Right lobe of liver (tissue), 6 donors: ENCODE data around the gene ADGRV1. TPM values are rescaled to one million over a fixed set of nuclear protein-coding genes. Genes with fewer than 3 reads are reported as not detected.

Source experiments
- ATAC-seq, 4 donors: fragments of 200-7000 bp; cut with Tn5 transposase; one replicate each; pipeline ENCODE4 v1.9.1; 2020; ENCODE audit warnings: mild to moderate bottlenecking in 4 of 4, moderate library complexity in 4 of 4
- DNase-seq, 3 donors: peaks; one replicate each; pipeline ENCODE4 v3.0.0-alpha.2; 2020
- H3K27ac ChIP-seq, 3 donors: fragments of 200-600 bp; one replicate each; pipeline ENCODE4 v1.8.0; 2022
- H3K27me3 ChIP-seq, 2 donors: fragments of 200-600 bp; one replicate each; pipeline ENCODE4 v1.8.0; 2022
- H3K36me3 ChIP-seq, 4 donors: fragments of 200-600 bp; sonication (generic) in 1 of 4; one replicate each; pipeline versions ENCODE4 v1.5.1 to v1.8.0; 2017 to 2022; ENCODE audit warnings: control low read depth in 1 of 4
- H3K4me1 ChIP-seq, 4 donors: fragments of 200-600 bp; sonication (generic) in 1 of 4; one replicate each; pipeline versions ENCODE4 v1.5.1 to v1.8.0; 2017 to 2022; ENCODE audit warnings: control low read depth in 1 of 4
- H3K4me3 ChIP-seq, 3 donors: fragments of 200-600 bp; one replicate each; pipeline ENCODE4 v1.8.0; 2022
- H3K9me3 ChIP-seq, 4 donors: fragments of 200-600 bp; sonication (generic) in 1 of 4; one replicate each; pipeline versions ENCODE4 v1.5.1 to v1.8.0; 2017 to 2022; ENCODE audit warnings: control low read depth in 1 of 4
- POLR2A ChIP-seq: fragments of 450-650 bp; IDR thresholded peaks from one replicate; pipeline ENCODE4 v1.6.1; 2017; ENCODE audit warnings: antibody characterized with exemption, mild to moderate bottlenecking
- WGBS: methylation state at CpG from one replicate; pipeline ENCODE4 v1.1.6; 2018; ENCODE audit warnings: low coverage, low lambda C conversion rate; ENCODE audit not compliant: insufficient coverage; ENCODE audit errors: missing lambda C conversion rate; 5-methylcytosine and 5-hydroxymethylcytosine counted together
- intact Hi-C, 2 donors: fragments of 100-400 bp; cut with DNase I; formaldehyde crosslinking; loops; one replicate each; pipeline versions ENCODE4 v1.11.2 to v1.14.1; 2022
- total RNA-seq, 6 experiments: library from RNA; depleted of rRNA in 2 of 6; stranded (reverse); fragments of >200 nt in 2 of 6; fragmentation: NEBNext Ultra II Directional in 3 of 6; extraction: Animal tissue kit (Norgen Biotek cat#: 25700) in 3 of 6; gene quantifications; one replicate each; pipeline versions ENCODE4 v1.1.0 to v1.2.4, GENCODE V29; 2016 to 2023
- TF ChIP-seq, protein P1 (sequence below), 4 donors: fragments of 200-600 bp in 3 of 4; fragments of 450-650 bp in 1 of 4; IDR thresholded peaks; one replicate each; pipeline versions ENCODE4 v1.5.1 to v1.8.0; 2016 to 2022; ENCODE audit warnings: antibody characterized with exemption in 4 of 4, mild to moderate bottlenecking in 2 of 4
- donor health status: DM: no; HTN: yes; CAD: no.
- donor health status: DM: no; HTN: no; CAD: no.
- donor health status: DM: no; HTN: no; CAD: no.
- donor health status: DM: no; HTN: yes; CAD: no.
- donor health status: DM: no; HTN: yes; CAD: no.

Gene ADGRV1
- total RNA-seq, 6 experiments from 2014 or later, result 4.5 to 15.9 (median 7.4) TPM

DNA sequence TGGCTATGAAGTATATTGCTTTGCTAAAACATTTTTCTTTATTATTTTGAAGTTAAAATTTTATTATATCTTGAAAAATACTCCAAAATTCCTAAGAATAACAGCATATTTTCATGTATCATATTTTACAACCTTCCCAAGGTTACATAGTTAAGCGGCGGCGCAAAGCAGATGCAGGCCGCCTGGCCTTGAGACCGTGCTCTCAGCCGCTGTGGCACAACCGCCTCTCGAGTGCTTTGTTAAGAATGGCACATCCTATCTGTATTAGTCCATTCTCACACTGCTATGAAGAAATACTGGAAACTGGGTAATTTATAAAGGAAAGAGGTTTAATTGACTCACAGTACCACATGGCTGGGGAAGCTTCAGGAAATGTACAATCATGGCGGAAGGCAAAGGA, 595.7 kb downstream of the ADGRV1 start:
- intact Hi-C loops, result no loop called here
- H3K27ac ChIP-seq, result no peak overlapping the region
- WGBS, result 99% methylated on average over 9 of the region's 9 CpGs
- DNase-seq (no peak), ATAC-seq (no peak)
- no peaks in the 10 kb centered on the region for H3K27me3 ChIP-seq
- H3K36me3 ChIP-seq, result no peaks in the 10 kb centered on the region
- H3K9me3 ChIP-seq, result no peaks in the 10 kb centered on the region
- no peaks in the 10 kb centered on the region for H3K4me1 ChIP-seq
- H3K4me3 ChIP-seq, result no peak overlapping the region
- TF ChIP-seq POLR2A, result no peak
- TF ChIP-seq, protein P1, sequence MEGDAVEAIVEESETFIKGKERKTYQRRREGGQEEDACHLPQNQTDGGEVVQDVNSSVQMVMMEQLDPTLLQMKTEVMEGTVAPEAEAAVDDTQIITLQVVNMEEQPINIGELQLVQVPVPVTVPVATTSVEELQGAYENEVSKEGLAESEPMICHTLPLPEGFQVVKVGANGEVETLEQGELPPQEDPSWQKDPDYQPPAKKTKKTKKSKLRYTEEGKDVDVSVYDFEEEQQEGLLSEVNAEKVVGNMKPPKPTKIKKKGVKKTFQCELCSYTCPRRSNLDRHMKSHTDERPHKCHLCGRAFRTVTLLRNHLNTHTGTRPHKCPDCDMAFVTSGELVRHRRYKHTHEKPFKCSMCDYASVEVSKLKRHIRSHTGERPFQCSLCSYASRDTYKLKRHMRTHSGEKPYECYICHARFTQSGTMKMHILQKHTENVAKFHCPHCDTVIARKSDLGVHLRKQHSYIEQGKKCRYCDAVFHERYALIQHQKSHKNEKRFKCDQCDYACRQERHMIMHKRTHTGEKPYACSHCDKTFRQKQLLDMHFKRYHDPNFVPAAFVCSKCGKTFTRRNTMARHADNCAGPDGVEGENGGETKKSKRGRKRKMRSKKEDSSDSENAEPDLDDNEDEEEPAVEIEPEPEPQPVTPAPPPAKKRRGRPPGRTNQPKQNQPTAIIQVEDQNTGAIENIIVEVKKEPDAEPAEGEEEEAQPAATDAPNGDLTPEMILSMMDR (IDR thresholded peaks at IDR 0.05), result no peak

DNA sequence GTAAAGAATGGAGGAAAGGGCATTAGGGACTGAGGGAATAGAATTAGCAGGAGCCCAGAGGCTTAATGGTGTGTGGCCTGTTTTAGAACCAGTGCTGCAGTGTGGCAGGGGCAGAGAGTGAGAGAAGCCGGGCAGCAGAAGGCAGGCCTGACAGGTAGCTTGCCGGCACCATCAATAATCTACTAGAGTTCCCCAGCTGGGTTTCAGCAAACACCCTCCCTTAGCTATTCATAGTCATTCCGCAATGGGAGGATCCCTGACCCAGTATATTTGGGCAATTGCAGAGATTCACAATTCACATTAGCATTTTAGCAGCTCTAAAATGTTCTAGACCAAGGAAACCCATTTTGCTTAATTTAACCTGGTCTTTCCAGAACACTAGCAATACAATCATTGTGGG, 596.7 kb downstream of the ADGRV1 start:
- no peak overlapping the region for H3K4me3 ChIP-seq
- no peaks in the 10 kb centered on the region for H3K4me1 ChIP-seq
- H3K27me3 ChIP-seq, result no peaks in the 10 kb centered on the region
- intact Hi-C loops, result no loop called here
- H3K36me3 ChIP-seq, result no peaks in the 10 kb centered on the region
- 80% methylated on average over 1 of the region's 3 CpGs for WGBS
- H3K9me3 ChIP-seq, result no peaks in the 10 kb centered on the region
- DNase-seq, result no peak
- TF ChIP-seq, protein P1 (IDR thresholded peaks at IDR 0.05), result no peak
- no peak for TF ChIP-seq POLR2A
- ATAC-seq, result peak in 1 of 4 donors; percentile 24
- no peak overlapping the region for H3K27ac ChIP-seq

- Histone ChIP-seq H3K4me3 (no peak overlapping the region), H3K27me3 (no peaks in the 10 kb centered on the region), H3K9me3 (no peaks in the 10 kb centered on the region), H3K36me3 (no peaks in the 10 kb centered on the region), H3K27ac (no peak overlapping the region), H3K4me1 (no peaks in the 10 kb centered on the region)
- intact Hi-C loops, result no loop called here
- TF ChIP-seq, protein P1 (IDR thresholded peaks at IDR 0.05), result no peak
- no peak for TF ChIP-seq POLR2A
- DNase-seq, result no peak
- 50% methylated on average over 1 of the region's 1 CpG for WGBS
- ATAC-seq, result peak in 3 of 4 donors; percentile 37 to 50 (median 38)
Measured at GRCh38 chr5:91156242-91156641, 597.6 kb downstream of the ADGRV1 start.

GRCh38 chr5:91158011-91158410, 599.4 kb downstream of the ADGRV1 start:
- DNase-seq (no peak), ATAC-seq (no peak)
- Histone ChIP-seq H3K4me3 (no peak overlapping the region), H3K9me3 (no peaks in the 10 kb centered on the region), H3K4me1 (peaks cover 0 to 2% (median 0%) of the 10 kb centered on the region in 4 donors), H3K27ac (no peak overlapping the region), H3K36me3 (no peaks in the 10 kb centered on the region), H3K27me3 (no peaks in the 10 kb centered on the region)
- no peak for TF ChIP-seq POLR2A
- TF ChIP-seq, protein P1 (IDR thresholded peaks at IDR 0.05), result no peak
- WGBS, result 100% methylated on average over 1 of the region's 1 CpG
- intact Hi-C loops, result no loop called here

DNA sequence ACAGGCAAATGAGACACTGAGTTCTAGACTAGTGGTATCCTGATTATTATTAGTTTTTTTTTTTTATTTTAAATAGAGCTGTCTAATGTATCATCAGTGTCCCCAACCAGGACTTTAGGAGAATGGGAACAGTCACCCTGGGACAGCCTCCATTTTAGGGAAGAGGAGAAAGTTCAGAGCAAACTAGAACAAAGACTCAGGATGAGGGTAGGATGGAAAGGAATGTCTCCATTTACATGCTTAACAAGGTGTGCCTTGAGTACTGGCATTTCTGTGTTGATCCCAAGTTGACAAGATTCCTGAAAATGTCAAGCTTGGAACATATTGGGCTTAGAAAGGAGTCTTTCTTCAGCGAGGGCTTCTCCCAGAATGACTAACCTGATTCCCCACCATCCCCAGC, 601.0 kb downstream of the ADGRV1 start:
- 60% methylated on average over 1 of the region's 1 CpG for WGBS
- H3K27me3 ChIP-seq, result no peaks in the 10 kb centered on the region
- no peaks in the 10 kb centered on the region for H3K9me3 ChIP-seq
- no peak overlapping the region for H3K4me3 ChIP-seq
- DNase-seq, result no peak
- H3K27ac ChIP-seq, result no peak overlapping the region
- TF ChIP-seq, protein P1 (IDR thresholded peaks at IDR 0.05), result no peak
- TF ChIP-seq POLR2A, result no peak
- H3K4me1 ChIP-seq, result peaks cover 0 to 4% (median 0%) of the 10 kb centered on the region in 4 donors
- no peaks in the 10 kb centered on the region for H3K36me3 ChIP-seq
- intact Hi-C loops, result no loop called here
- ATAC-seq, result no peak
